Coronary artery (tissue), 2 donors: ENCODE data around the gene CAPN1.
"Not testable (repeated sequence)": the region's sequence is repeated elsewhere in the genome, so short reads cannot be mapped to it uniquely, and the experiment has no call there.

Experiments
- DNase-seq: peaks from one replicate; pipeline ENCODE4 v3.0.0-alpha.2; 2017; ENCODE audit warnings: low spot score
- H3K27ac ChIP-seq, 2 donors: fragments of 200-600 bp; sonication (generic); one replicate each; pipeline ENCODE4 v1.5.1; 2016 to 2019
- H3K4me3 ChIP-seq: fragments of 200-600 bp; sonication (generic); 2 replicates; pipeline ENCODE4 v1.5.1; 2016; ENCODE audit warnings: mild to moderate bottlenecking, moderate library complexity
- CTCF ChIP-seq: fragments of 200-600 bp; sonication (generic); IDR thresholded peaks from one replicate; pipeline ENCODE4 v1.5.1; 2019; ENCODE audit warnings: antibody characterized with exemption

CAPN1 gene

GRCh38 chr11:65135633-65136145, 46.0 kb upstream of the CAPN1 start:
- H3K27ac ChIP-seq = peak overlapping the region; percentile 94 to 98
- TF ChIP-seq CTCF = no peak
- peak overlapping the region; percentile 83 for H3K4me3 ChIP-seq
- no peak for DNase-seq

GRCh38 chr11:65136515-65137096, 45.1 kb upstream of the CAPN1 start:
- no peak overlapping the region for H3K4me3 ChIP-seq
- DNase-seq = no peak
- no peak overlapping the region for H3K27ac ChIP-seq
- TF ChIP-seq CTCF = no peak

GRCh38 chr11:65141896-65142494, 39.7 kb upstream of the CAPN1 start:
- DNase-seq = no peak
- Histone ChIP-seq H3K27ac (no peak overlapping the region), H3K4me3 (no peak overlapping the region)
- TF ChIP-seq CTCF = no peak

- H3K4me3 ChIP-seq = no peak overlapping the region
- no peak for TF ChIP-seq CTCF
- no peak for DNase-seq
- H3K27ac ChIP-seq = no peak overlapping the region
Observed at GRCh38 chr11:65147352-65148075, 34.2 kb upstream of the CAPN1 start.

- H3K4me3 ChIP-seq = no peak overlapping the region
- no peak for TF ChIP-seq CTCF
- no peak overlapping the region for H3K27ac ChIP-seq
- no peak for DNase-seq
Observed at GRCh38 chr11:65148657-65149056, 33.1 kb upstream of the CAPN1 start.

- H3K4me3 ChIP-seq = not testable (repeated sequence)
- H3K27ac ChIP-seq = peak overlapping the region in 1 of 2 donors; percentile 29
Observed at GRCh38 chr11:65150131-65150508, 31.6 kb upstream of the CAPN1 start.

GRCh38 chr11:65150509-65151299, 31.0 kb upstream of the CAPN1 start:
- DNase-seq = peak; percentile 83
- Histone ChIP-seq H3K27ac (peak overlapping the region; percentile 29 to 75), H3K4me3 (no peak overlapping the region)
- TF ChIP-seq CTCF = no peak

More at GRCh38 chr11:65150131-65150508, 31.6 kb upstream of the CAPN1 start:
- not testable (repeated sequence) for DNase-seq
